Frontal cortex (tissue), 4 donors: ENCODE measurements around the gene HSD3B2. TPM values are rescaled to one million over a fixed set of nuclear protein-coding genes. Genes with fewer than 3 reads are reported as not detected.

ENCODE experiments used
- DNase-seq, 2 donors: peaks; one replicate each; pipeline ENCODE4 v3.0.0; 2012; ENCODE audit warnings: low spot score in 2 of 2
- FAIRE-seq: peaks from 2 replicates; lab custom pipeline; 2012; peaks lifted over from hg19 to GRCh38; lab: Jason Lieb, UNC
- total RNA-seq: library from RNA; depleted of rRNA; stranded (reverse); fragments of >200 nt; gene quantifications from one replicate; pipeline ENCODE4 v1.2.3, GENCODE V29; 2014
- donor health status: control.
- donor health status: control.
- donor health status: control.

The HSD3B2 gene
- total RNA-seq, 1 donor from 2014 or later, result not detected

GRCh38 chr1:119449971-119450370 lies 35.0 kb downstream of the HSD3B2 start:
- no peak for FAIRE-seq

GRCh38 chr1:119451158-119451557 lies 36.2 kb downstream of the HSD3B2 start:
- no peak for FAIRE-seq
- no peak for DNase-seq

More at GRCh38 chr1:119449971-119450370, 35.0 kb downstream of the HSD3B2 start:
- no peak for DNase-seq

- no peak for FAIRE-seq
- no peak for DNase-seq
These were observed 37.1 kb downstream of the HSD3B2 start for GRCh38 chr1:119452091-119452490.

- DNase-seq, result no peak
- FAIRE-seq, result no peak
These were observed 38.1 kb downstream of the HSD3B2 start for GRCh38 chr1:119453021-119453420.

- FAIRE-seq (no peak), DNase-seq (no peak)
These were observed 48.0 kb downstream of the HSD3B2 start for GRCh38 chr1:119462964-119463363.

- no peak for DNase-seq
- FAIRE-seq, result no peak
These were observed 48.6 kb downstream of the HSD3B2 start for GRCh38 chr1:119463569-119463968.

GRCh38 chr1:119466445-119466844 lies 51.5 kb downstream of the HSD3B2 start:
- DNase-seq (no peak), FAIRE-seq (no peak)

GRCh38 chr1:119467219-119467618 lies 52.3 kb downstream of the HSD3B2 start:
- no peak for FAIRE-seq
- DNase-seq, result no peak

GRCh38 chr1:119467857-119468668 lies 53.1 kb downstream of the HSD3B2 start:
- FAIRE-seq, result no peak

GRCh38 chr1:119469741-119470140 lies 54.8 kb downstream of the HSD3B2 start:
- DNase-seq, result no peak
- FAIRE-seq, result no peak

More at GRCh38 chr1:119467857-119468668, 53.1 kb downstream of the HSD3B2 start:
- no peak for DNase-seq

- FAIRE-seq, result no peak
- no peak for DNase-seq
These were observed 55.4 kb downstream of the HSD3B2 start for GRCh38 chr1:119470377-119470776.

GRCh38 chr1:119470958-119471357 lies 56.0 kb downstream of the HSD3B2 start:
- FAIRE-seq, result no peak
- no peak for DNase-seq

GRCh38 chr1:119471566-119471965 lies 56.6 kb downstream of the HSD3B2 start:
- DNase-seq (no peak), FAIRE-seq (no peak)

- FAIRE-seq (no peak), DNase-seq (no peak)
These were observed 57.3 kb downstream of the HSD3B2 start for GRCh38 chr1:119472080-119472818.

Other genes starting within 250 kb of the HSD3B2 start
- gene HAO2, start 46.4 kb upstream of the HSD3B2 start, total RNA-seq, result under 0.01 TPM
- gene HSD3B1, start 92.1 kb downstream of the HSD3B2 start, total RNA-seq, result not detected
- gene ZNF697, start 233.1 kb downstream of the HSD3B2 start, total RNA-seq, result 31.4 TPM